ENCODE results near the gene RAB40C.

DNA sequence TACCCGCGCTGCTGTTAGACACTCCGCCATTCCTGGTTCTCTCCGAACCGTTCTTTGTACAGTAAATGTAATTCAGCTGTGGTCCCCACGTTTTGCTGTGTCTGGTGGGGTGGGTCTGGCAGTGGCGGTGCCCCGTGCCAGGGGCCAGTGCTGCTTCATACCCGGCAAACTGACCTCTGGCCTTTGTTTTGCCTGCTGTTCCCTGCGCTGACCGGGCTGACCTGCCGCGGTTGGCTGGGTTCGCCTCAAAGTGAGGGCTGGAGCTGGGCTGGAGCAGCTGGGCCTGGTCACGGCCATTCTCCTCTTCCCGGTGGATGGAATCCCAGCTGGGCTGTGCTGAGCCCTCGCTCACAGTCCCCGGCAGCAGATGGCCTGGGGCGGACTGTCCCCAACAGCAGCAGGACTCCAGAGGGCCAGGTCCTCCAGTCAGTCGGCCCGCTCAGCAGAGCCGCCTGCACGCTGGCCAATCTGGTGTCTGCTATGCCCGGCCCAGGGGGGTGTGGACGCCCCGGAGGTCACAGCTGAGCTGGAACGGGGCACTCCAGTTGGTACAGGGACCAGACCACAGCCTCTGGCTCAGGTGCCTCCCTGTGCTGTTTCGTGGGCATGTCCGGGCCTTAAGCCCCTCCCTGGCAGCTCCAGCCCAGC, 39.4 kb downstream of the RAB40C start:
- TF ChIP-seq HDAC2 (IDR thresholded peaks at IDR 0.05) (no peak), ZZZ3 (IDR thresholded peaks at IDR 0.05; ENCODE audit: control insufficient read depth, insufficient read length, low read depth) (no peak), SMARCA5 (IDR thresholded peaks at IDR 0.05) (no peak), BHLHE40 (IDR thresholded peaks at IDR 0.05; ENCODE audit: borderline replicate concordance in 1 of 2, low read depth in 2 of 2, low read length in 1 of 2) (no peak), ETV6 (conservative IDR thresholded peaks at IDR 0.05 in 1 of 2, IDR thresholded peaks at IDR 0.05 in 1 of 2; ENCODE audit: borderline replicate concordance in 1 of 2, low read depth in 1 of 2) (no peak), SUZ12 (IDR thresholded peaks at IDR 0.05; ENCODE audit: unreplicated experiment) (no peak), BCLAF1 (IDR thresholded peaks at IDR 0.05) (no peak), JUND (IDR thresholded peaks at IDR 0.05; ENCODE audit: low read depth, low read length) (no peak)
- TF ChIP-seq, protein P1, sequence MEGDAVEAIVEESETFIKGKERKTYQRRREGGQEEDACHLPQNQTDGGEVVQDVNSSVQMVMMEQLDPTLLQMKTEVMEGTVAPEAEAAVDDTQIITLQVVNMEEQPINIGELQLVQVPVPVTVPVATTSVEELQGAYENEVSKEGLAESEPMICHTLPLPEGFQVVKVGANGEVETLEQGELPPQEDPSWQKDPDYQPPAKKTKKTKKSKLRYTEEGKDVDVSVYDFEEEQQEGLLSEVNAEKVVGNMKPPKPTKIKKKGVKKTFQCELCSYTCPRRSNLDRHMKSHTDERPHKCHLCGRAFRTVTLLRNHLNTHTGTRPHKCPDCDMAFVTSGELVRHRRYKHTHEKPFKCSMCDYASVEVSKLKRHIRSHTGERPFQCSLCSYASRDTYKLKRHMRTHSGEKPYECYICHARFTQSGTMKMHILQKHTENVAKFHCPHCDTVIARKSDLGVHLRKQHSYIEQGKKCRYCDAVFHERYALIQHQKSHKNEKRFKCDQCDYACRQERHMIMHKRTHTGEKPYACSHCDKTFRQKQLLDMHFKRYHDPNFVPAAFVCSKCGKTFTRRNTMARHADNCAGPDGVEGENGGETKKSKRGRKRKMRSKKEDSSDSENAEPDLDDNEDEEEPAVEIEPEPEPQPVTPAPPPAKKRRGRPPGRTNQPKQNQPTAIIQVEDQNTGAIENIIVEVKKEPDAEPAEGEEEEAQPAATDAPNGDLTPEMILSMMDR (IDR thresholded peaks at IDR 0.05 in 2 of 3, conservative IDR thresholded peaks at IDR 0.05 in 1 of 3; ENCODE audit: control insufficient read depth in 2 of 3, extremely low read depth in 1 of 3, insufficient read depth in 1 of 3, low read depth in 3 of 3, low read length in 3 of 3) = no peak
- TF ChIP-seq, protein P2, sequence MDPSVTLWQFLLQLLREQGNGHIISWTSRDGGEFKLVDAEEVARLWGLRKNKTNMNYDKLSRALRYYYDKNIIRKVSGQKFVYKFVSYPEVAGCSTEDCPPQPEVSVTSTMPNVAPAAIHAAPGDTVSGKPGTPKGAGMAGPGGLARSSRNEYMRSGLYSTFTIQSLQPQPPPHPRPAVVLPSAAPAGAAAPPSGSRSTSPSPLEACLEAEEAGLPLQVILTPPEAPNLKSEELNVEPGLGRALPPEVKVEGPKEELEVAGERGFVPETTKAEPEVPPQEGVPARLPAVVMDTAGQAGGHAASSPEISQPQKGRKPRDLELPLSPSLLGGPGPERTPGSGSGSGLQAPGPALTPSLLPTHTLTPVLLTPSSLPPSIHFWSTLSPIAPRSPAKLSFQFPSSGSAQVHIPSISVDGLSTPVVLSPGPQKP (IDR thresholded peaks at IDR 0.05; ENCODE audit: low read depth, low read length) = no peak
